22Rv1 (cell line): Measurements from ENCODE around the gene DNAJB5.

Experiments
- H3K27ac ChIP-seq: fragments of 450-650 bp; 2 replicates; pipeline ENCODE4 v1.5.1; 2017
- ZFX ChIP-seq: fragments of 450-650 bp; IDR thresholded peaks from 2 replicates; pipeline ENCODE4 v1.6.1; 2017; ENCODE audit warnings: antibody characterized with exemption, borderline replicate concordance
- TF ChIP-seq, protein P1 (sequence below): fragments of 450-650 bp; IDR thresholded peaks from 2 replicates; pipeline ENCODE4 v1.5.1; 2017; ENCODE audit warnings: mild to moderate bottlenecking

The DNAJB5 gene

DNA sequence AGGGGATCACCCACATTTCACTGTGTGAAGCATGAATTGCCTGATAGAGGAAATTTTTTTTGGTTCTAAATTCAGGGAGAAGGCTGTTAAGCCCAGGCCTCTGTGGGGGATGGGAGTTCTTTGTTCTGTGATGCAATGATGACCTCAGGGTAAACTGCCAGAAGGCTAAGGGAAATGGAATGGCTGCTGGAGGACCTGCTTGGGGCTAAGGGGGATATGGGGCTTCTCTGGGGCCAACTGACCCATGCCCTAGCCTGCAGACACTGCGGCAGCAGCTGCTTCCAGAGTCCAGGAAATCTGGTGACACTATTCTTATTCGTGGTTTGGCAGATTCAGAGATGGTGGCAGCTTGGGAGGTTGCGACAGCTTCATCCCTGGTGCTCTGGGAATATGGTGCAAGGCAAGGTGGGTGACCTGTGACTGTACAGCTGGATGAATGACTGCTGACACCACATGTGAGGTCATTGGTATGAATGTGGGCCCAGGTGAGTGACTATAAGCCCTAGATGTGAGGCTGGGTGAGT is 52.6 kb downstream of the DNAJB5 start:
- H3K27ac ChIP-seq = no peak overlapping the region
- TF ChIP-seq ZFX = no peak
- TF ChIP-seq, protein P1, sequence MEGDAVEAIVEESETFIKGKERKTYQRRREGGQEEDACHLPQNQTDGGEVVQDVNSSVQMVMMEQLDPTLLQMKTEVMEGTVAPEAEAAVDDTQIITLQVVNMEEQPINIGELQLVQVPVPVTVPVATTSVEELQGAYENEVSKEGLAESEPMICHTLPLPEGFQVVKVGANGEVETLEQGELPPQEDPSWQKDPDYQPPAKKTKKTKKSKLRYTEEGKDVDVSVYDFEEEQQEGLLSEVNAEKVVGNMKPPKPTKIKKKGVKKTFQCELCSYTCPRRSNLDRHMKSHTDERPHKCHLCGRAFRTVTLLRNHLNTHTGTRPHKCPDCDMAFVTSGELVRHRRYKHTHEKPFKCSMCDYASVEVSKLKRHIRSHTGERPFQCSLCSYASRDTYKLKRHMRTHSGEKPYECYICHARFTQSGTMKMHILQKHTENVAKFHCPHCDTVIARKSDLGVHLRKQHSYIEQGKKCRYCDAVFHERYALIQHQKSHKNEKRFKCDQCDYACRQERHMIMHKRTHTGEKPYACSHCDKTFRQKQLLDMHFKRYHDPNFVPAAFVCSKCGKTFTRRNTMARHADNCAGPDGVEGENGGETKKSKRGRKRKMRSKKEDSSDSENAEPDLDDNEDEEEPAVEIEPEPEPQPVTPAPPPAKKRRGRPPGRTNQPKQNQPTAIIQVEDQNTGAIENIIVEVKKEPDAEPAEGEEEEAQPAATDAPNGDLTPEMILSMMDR = no peak

DNA sequence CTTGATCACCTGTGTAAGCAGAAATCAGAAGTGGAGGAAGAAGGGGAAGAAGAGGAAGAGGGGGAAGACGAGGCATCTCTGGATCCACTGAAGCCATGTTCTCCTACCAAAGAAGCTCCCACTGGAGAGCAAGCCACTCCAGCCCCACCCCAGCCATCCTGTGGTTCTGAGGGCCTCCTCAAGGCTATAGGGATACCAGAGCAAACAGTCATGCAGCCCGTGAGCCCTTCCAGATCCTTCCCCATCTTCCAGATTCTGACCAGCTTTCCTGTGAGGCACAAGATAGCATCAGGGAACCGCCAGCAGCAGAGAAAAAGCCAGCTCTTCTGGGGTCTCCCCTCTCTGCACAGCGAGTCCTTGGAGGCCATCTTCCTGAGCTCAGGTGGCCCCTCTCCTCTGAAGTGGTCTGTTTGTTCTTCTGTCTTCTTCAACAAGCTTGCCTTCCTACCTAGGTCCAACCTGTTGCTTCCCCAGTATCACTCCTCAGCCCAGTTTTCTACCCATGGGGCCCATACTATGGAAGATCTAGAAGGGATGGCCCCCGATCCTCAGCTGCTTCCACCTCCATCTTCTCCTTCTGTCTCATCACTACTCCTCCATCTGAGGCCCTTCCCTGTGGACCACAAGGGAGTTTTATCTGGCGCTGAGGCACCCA is 53.5 kb downstream of the DNAJB5 start:
- TF ChIP-seq, protein P1 = no peak

DNA sequence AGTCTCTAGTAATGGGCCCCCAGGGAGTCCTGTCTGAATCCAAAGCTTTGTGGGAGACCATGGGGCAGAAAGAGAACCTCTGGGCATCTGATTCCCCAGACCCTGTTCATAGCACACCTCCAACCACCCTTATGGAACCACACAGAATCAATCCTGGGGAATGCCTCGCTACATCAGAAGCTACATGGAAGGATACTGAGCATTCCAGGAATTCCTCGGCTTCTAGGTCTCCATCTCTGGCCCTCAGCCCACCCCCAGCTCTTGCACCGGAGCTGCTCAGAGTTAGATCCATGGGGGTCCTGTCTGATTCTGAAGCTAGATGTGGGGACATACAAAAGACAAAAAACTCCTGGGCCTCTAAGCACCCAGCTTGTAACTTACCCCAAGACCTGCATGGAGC is 54.5 kb downstream of the DNAJB5 start:
- TF ChIP-seq, protein P1 = no peak
- no peak for TF ChIP-seq ZFX

More for the DNA sequence above, 53.5 kb downstream of the DNAJB5 start:
- H3K27ac ChIP-seq = no peak overlapping the region

More for the DNA sequence above, 54.5 kb downstream of the DNAJB5 start:
- H3K27ac ChIP-seq = no peak overlapping the region
